Stimulated activated naive CD4-positive, alpha-beta T cell treated with Interleukin-2 at 50 U/mL for 16 hours (primary cell): ENCODE measurements around the gene RIT2.

Experiments used
- DNase-seq: peaks from one replicate; lab custom pipeline; 2025; lab: John Stamatoyannopoulos, UW

RIT2 gene

DNA sequence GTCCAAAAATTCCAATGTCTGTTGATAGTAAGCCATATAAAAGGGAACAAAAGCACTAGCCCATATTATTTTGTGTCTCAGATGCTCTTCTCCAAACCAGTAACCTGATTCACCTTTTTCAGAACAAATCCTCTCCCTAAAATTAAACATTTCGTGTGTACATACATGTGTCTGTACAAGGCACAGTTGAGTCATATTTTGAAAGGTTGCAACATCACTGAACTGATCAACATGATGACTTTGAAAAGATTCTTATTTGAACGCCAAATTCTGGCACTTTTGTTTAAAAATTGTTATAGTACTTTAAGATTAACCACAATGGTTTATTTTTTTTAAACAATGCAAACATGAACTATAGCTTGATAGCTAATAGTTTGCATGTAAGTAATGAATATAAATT, 102.5 kb downstream of the RIT2 start:
- no peak for DNase-seq

DNA sequence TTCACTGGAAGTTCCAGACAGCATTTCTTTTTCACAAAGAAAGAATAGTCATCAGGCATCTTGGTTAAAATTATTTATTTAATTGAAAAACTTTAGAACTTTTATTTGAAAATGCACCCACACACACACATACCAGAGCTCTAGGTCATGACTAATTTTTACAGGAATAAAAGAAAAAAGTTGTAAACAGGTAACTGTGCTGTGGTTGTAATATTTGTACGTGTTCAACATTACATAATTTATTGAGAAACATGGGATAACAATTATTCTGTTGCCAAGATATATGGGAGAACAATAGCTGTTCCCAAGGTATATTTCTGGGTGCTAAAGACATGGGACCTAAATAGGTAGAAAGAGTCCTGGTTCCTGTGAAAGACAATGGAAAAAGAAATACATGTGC, 104.9 kb downstream of the RIT2 start:
- DNase-seq, result no peak

DNA sequence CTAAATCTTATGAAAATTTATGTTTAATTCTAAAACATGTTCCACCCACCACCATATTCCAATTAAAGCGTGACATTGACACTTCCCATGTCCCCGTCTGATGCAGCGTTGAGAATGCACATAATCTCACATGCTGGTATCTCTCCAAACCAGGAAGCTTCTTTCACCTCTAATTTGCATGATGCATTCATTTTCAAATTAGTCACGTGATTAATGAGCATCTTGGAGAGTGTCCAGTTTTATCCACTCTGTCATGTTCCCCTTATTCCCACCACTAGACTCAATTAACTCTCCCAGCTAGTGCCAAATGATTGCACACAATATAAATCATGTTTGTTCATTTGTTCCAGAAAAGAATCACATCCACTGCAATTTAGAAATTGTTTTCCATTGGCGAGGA, 105.8 kb downstream of the RIT2 start:
- DNase-seq, result no peak

DNA sequence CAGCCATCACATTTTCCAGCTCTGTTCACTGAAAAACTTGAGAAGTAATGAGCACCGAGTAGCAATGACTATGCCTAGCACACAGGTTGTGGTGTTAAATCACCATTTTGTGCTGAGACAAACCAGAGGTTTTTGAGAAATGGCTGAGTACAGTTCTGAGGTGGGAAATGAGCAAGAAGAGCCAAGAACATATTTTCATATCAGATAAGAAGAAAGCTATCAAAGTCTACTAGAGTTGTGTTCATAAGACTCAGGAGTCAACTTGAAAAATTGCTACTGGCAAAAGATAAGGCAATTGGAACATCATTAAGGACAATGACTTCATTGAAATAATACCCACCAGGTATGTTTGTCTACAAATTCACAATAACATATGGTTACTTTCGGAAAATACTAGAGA, 108.1 kb downstream of the RIT2 start:
- no peak for DNase-seq

DNA sequence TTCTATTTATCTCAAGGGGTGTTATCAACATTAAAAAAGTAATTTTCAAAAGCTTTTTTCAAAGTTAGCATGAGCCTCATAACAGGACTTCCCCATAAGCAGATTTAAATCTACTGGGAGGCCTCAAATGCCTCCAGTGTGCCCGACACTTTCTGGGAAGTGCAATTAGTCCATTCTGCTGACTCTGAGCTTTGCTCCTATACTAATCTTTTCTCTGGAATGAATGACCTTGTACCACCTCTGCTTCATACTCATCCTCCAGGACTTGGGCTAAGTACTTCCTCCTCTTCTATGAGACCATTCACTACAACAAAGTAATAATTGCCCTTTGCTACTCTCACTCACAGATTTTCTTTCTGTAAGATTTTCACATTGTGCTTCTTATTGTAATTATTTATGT, 111.1 kb downstream of the RIT2 start:
- no peak for DNase-seq

DNA sequence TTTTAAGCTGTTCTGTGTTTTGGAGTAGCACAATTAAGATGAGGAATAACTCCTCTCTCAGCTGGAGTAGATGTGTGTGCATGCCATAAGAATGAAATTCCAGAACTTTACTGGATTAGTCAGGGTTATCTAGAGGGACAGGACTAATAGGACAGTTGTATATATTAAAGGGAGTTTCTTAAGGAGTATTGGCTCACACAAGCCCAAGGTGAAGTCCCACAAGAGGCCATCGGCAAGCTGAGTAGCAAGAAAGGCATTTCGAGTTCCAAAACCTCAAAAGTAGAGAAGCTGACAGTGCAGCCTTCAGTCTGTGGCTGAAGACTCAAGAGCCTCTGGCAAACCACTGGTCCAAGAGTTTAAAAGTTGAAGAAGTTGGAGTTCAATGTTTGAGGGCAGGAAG, 113.7 kb downstream of the RIT2 start:
- DNase-seq, result no peak

DNA sequence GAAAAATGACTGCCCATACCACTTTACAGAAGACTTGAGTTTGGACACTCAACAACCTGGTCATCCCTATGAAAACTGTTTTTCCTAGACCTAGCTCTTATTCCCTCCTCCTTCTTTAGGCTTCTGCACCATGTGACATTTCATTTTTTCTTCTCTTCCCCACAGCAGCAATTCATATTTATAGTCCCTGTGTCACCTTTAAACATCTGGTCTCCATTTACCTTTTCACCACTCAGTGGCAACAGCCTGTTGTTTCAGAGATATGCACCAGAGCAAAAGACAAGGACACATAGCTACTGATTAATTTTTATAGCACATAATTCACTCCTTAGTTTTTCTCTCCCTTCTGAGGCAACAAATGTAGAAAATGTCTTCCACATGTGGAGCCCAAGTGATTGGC, 118.7 kb downstream of the RIT2 start:
- no peak for DNase-seq

DNA sequence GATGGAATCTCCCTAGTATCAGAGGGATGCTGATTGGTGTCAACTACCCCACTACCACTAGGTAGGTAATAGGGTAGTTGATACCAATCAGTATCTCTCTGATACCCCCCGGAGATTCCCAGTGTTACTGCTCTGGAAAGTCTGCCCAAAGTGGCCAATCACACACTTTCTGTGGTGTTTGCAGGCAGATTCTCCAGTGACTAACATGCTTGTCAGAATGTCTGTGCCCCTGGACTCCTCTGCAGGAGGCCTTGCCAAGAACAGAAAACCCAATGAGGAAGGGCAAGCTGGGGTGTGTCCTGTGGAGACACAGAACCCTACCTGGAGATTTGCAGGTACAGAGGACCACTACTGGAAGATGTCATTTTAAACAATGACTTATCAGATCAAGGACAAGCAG, 135.1 kb downstream of the RIT2 start:
- DNase-seq, result no peak

DNA sequence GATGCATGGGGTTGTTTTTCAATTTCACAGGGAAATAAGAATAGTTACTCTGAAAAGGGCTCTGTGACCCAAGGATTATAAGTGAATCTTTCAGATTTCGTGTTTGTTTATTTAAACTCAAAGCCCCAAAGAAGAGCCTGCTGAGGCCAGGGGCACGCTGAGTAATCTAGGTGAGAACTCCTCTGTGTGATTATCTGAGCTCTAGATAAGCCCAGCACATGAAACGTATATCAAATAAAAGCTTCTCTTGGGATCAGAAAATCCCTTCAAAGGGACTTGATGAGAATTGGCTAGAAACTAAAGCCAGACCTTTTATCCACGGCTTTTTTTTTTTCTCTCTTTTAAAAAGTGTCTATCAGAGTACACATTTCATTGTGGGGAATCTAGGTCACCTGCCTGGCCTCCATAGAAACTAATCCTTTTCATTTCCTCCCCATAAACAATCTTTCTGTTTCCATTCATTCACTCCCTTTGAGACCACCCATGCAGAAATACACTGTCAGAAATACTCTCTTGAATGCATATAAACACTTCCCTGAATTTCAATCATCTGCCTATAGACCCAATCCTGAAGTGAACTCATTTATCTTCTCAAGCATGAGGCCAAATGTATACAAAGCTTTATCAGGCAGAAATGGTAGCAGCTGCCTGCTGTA, 137.4 kb downstream of the RIT2 start:
- no peak for DNase-seq

DNA sequence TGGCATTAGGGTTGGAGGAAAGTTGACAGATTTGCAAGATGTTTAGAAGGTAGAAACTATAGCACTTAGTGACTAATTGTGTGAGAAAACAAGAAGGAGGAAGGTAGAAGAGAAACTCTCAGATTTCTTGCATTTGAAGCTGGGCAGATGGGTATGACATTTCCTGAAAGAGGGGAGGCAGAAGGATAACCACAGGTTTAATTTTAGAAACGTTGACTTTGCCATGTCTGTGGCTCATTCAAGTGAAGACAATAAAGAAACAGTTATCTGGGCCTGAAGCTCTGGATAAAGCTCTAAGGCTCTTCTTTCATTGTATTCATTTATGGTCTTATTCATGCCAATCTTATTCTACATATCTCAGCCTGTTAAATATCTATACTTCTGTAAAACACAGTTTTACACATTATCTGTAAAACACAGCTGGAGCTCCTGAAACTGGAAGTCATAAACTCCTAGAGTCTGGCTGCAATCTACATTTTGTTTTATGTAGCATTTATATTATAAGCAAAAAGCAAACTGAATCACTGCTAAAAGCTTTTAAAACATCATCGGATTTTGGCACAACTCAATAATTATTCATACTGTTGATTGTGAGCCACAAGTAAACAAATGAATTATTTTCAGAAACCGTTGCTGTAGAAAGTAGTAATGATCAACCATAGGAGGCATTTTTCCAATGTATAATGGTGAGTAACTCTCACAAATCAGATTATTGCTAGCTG, 138.5 kb downstream of the RIT2 start:
- DNase-seq, result no peak

DNA sequence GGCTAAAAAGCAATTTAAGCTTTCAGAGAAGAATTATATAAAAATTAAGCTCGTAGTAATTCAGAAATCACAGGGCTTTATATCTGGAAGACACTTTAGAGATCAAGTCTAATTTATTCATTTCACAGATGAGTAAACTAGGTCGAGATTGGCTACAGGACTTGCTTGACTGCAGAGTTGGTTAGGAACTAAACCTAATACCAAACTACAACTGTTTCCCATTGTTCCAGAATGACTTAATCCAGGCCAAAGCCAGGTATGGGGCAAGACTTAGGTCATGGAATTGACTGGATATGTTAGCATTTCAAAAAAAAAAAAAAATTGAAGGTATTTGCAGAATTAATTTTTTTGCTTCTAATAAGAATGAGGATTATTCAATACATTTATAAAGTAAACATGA, 146.1 kb downstream of the RIT2 start:
- no peak for DNase-seq

DNA sequence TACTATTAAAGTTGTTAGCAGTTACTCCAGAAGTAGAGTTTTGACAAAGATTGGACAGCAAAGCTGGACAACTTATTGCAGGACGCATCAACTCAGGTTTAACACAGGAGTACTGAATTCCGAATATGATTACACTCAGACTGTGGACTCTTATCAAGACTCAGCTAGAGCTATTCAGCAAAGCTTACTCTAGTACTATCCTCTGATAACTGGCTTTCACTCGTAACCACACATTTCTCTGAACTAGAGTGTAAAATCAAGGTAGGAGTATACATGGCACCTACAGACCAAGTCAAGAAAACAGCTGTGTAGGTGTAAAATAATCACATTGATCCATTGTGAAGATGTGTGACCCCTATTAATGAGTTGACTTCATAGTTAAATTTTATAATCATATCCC, 154.2 kb downstream of the RIT2 start:
- no peak for DNase-seq

DNA sequence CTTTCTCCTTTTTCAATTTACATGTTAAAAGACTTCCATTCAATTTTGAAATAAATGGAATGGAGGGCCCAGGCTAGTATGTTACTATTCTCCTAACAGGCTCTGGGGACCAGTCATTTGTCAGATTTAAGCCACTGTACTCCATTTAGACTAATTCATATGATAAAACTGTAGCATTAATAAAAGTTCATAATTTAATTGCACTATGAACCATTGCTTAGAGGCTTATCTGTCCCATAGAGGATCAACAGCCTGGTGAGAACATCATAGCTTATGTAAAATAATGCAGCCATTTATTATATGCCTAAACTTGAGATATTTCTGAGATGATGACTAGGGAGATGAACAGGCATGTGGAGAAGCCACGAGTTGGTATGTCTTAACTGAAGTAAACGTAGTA, 156.0 kb downstream of the RIT2 start:
- DNase-seq, result no peak

DNA sequence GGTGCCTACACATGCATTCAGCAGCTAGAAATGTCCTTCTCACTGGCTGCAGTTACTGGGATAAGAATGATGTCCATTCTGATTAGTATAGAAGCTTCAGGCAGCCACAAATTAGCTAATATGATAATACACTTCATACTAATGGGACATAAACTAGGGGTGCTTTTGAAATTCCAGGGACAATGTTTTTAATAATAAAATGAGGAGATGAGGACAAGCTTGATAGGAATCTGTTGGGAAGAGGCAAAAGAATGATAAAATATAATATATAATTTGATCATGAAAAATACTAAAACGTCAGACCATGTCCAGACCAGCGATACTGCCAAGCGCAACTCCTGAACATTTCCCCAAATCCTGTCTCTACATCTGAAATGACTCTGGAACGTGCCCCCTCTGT, 157.1 kb downstream of the RIT2 start:
- no peak for DNase-seq

DNA sequence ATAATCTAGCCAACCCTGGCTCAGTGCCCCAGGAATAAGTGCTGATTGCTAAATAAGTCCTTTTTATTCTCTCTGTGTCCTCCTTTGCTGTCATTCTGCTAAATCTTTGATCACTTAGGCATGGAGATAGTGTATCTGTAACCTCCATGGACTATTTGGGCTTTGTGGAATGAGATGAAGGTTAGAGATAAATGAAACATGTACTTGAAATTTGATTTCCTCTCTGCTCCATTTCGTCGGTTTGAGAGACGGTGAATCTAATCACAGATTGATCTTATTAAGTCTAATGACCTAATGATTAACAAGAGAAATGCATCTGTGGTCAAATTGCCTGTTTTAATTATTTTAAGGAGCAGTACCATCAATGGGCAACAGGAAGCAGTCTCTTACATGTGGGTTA, 159.2 kb downstream of the RIT2 start:
- DNase-seq, result no peak

DNA sequence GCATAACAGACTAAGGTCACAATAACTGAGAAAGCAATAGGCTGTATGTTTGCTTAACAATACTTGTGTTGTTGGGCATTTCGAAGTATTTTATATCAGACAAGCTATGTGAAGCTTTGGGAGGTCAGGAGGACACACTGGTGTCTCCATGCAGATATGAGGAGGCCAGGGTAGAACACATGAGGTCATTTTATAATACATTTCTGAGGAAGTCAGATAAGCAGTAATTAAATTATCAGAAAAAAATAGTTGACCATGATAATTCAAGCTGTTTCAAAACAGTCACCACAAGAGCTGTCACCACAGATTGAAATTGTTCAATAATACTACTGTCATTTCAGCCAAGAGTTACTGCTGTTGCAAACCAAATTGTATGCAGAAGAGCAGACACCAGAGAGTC, 160.6 kb downstream of the RIT2 start:
- DNase-seq, result no peak

DNA sequence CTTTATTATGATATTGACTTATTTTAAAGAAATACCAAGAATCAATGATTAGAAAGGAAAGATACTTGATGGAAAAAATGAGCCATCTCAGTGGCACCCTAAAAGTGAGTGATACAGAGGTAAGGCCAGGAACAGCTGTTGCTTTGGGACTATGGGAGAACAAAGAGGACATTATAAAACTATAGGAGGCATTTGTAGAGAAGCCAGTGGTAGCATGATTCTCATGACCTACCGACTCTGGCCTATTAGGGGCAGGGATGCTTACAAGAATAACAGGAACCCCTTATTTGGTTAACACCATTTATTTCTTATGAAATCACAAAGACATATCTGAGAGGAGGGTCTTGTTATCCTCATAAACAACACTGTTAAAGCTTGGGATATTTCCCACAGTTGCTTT, 162.2 kb downstream of the RIT2 start:
- DNase-seq, result no peak

DNA sequence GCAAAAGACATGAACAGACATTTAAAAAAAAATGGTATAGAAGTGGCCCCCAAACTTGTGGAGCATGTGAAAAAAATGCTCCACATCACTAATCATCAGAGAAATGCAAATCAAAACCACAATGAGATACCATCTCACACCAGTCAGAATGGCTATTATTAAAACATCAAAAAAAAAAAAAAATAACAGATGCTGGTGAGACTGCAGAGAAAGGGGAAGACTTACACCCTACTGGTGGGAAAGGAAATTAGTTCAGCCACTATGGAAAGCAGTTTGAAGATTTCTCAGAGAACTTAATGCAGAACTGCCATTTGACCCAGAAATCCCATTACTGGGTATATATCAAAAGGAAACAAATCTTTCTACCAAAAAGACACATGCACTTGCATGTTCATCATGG, 164.8 kb downstream of the RIT2 start:
- no peak for DNase-seq

DNA sequence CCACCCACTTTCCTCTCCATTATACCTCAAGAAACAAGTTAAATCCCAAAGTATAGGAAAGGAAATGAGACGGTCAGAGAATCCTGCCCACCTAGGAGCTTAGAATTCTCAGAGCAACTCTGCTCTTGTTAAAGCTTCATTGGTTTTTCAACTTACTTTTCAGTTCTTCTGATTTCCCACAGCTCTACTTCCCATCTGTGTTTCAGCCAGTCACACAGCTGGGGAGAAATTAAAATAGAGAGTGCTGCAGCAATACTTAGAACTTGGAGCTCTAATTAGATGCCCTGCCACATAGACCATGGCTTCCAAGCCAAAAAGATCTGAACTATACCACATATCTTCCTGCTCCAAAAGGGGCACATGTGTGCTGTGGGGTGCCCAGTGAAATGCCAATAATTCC, 166.7 kb downstream of the RIT2 start:
- DNase-seq, result no peak

DNA sequence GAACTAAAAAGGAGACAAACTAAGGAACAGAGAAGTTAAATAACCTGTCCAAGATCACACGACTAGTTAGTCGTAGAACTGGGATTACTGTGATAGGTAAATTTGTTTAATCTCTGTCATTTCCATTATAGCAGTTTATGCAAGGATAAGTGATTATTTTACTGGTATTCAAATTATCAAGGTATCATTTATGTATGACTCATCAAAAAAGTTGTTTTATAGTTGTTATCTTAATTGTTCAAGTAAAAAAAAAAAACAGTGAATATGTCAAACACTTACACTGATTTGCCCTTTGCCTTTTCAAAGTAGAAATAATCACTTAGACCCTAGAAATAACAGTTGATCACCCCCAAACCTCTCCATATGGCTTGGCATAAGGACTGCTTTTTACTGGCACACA, 173.6 kb downstream of the RIT2 start:
- DNase-seq, result no peak

DNA sequence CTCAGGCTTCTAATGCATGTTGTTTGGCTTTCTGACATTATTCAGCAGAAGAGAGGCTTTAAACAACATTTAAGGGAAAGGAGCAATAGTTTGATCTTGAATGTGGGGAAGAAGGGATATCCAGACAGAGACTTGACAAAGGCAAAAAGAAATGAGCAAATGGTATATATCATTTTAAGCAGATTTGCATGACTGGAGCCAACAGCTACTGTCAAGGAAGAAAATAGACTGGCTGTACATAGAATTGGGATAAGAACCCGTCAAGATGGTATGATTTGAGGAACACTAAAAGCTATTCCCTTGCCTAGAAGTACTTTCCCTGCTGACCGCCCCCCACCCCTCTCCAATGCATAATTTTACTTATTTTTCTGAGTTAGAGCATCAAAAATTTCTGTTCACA, 174.5 kb downstream of the RIT2 start:
- no peak for DNase-seq

DNA sequence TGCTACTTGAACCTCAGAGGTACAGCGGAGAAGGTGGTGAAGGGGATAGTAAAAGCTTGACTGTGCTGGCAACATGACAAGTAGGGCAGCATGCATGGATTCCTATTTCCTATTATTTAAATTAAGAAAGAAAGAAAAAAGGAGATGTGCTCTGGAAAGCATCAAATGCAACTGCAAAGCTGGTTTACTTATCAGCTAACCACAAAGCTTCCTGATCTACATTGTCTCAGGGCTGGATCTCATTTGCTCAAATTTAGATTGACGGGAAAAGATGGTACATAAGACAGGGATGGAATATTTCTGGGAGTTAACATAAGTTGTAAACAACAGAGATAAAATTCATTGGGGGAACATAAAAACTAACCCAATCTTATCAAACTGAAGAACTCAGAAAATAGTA, 178.0 kb downstream of the RIT2 start:
- no peak for DNase-seq

DNA sequence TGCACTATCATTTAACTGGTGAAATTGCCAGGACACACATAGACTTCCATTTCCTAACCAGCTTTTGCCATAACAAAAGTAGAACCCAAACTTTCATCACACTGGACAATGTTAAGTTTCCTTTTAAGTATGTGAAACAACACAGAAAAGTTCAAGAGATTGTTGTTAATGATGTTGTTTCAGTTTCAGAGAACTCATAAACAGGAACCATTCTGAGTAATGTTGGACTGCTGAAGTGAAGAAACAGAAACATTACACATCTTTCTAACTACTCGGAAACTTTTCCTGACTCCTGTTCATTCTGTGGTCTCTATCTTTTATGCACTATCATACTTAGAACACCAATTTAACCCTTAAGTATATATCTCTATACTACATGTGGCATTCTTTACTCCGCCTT, 179.2 kb downstream of the RIT2 start:
- DNase-seq, result no peak

DNA sequence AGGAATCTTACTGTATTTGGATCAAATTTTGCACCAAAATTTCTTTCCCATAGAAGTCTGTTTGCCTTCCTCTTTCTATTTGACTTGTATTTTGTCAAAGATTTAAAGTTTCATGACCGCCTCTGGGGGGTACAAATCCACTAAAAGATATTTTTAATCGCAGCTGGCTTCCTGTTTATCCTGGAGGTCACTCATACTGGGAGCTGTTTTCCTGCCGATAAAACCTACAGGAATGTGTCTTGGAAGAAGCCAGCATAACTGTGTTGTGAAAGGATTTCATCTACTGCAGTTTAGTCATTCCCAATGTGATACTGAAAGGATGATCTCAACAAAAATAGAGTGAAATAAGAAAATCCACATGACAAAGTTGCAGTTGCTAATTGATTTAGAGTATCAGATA, 184.0 kb downstream of the RIT2 start:
- DNase-seq, result no peak
